K562 (cell line): ENCODE data around the gene SLC34A1. TPM values are rescaled to one million over a fixed set of nuclear protein-coding genes. Genes with fewer than 3 reads are reported as not detected.

ENCODE experiments used
- CREB1 ChIP-seq, 2 experiments: sonication (generic) in 1 of 2; formaldehyde crosslinking in 1 of 2; IDR thresholded peaks; 2 replicates each; pipeline versions ENCODE4 v1.6.1 to v1.8.0; 2012 to 2022; ENCODE audit warnings: inconsistent platforms in 1 of 2, mild to moderate bottlenecking in 1 of 2, missing genetic modification reagents in 1 of 2, moderate library complexity in 1 of 2
- EP300 ChIP-seq: IDR thresholded peaks from 2 replicates; pipeline ENCODE4 v1.6.1; 2012; ENCODE audit warnings: low read length, improper control_type of control experiment
- EP400 ChIP-seq: fragments of 450-650 bp; IDR thresholded peaks from 2 replicates; pipeline ENCODE4 v1.6.1; 2017; ENCODE audit warnings: antibody characterized with exemption, mild to moderate bottlenecking, moderate library complexity
- HLTF ChIP-seq: fragments of 450-650 bp; IDR thresholded peaks from 2 replicates; pipeline ENCODE4 v1.6.1; 2016
- HOMEZ ChIP-seq: fragments of 250-450 bp; sonication (Bioruptor Pico); IDR thresholded peaks from 2 replicates; pipeline ENCODE4 v1.4.0; 2020; ENCODE audit warnings: mild to moderate bottlenecking, moderate library complexity
- JUND ChIP-seq, 2 experiments: IDR thresholded peaks; 2 replicates in 1 of 2; 3 replicates in 1 of 2; pipeline ENCODE4 v1.6.1; 2011; ENCODE audit warnings: borderline replicate concordance in 2 of 2, low read depth in 2 of 2, low read length in 2 of 2, improper control_type of control experiment in 1 of 2, missing biosample characterization in 1 of 2, missing genetic modification characterization in 1 of 2, missing genetic modification reagents in 1 of 2
- MXI1 ChIP-seq: IDR thresholded peaks from 2 replicates; pipeline ENCODE4 v1.6.1; 2011; ENCODE audit warnings: low read depth, mild to moderate bottlenecking, improper control_type of control experiment, low read length
- NONO ChIP-seq, 2 experiments: fragments of 200-400 bp in 1 of 2; fragments of 450-650 bp in 1 of 2; formaldehyde crosslinking in 1 of 2; IDR thresholded peaks; 2 replicates each; pipeline ENCODE4 v1.6.1; 2017; ENCODE audit warnings: low read depth in 2 of 2, mild to moderate bottlenecking in 2 of 2, moderate library complexity in 2 of 2, low read length in 1 of 2
- NR2C1 ChIP-seq, 2 experiments: fragments of 450-650 bp; IDR thresholded peaks; 2 replicates each; pipeline ENCODE4 v1.6.1; 2017; ENCODE audit warnings: mild to moderate bottlenecking in 2 of 2, antibody characterized with exemption in 1 of 2, inconsistent platforms in 1 of 2, missing compliant biosample characterization in 1 of 2, missing genetic modification characterization in 1 of 2
- NR4A1 ChIP-seq, 2 experiments: fragments of 250-450 bp in 1 of 2; fragments of 450-650 bp in 1 of 2; sonication (Bioruptor Pico) in 1 of 2; IDR thresholded peaks; 2 replicates each; pipeline versions ENCODE4 v1.4.0 to v1.6.1; 2016 to 2020; ENCODE audit warnings: mild to moderate bottlenecking in 2 of 2, missing compliant biosample characterization in 1 of 2, missing genetic modification characterization in 1 of 2, moderate library complexity in 1 of 2
- PHB2 ChIP-seq: fragments of 450-650 bp; IDR thresholded peaks from 2 replicates; pipeline ENCODE4 v1.6.1; 2017; ENCODE audit warnings: low read depth
- TAL1 ChIP-seq: fragments of 450-650 bp; IDR thresholded peaks from 2 replicates; pipeline ENCODE4 v1.6.1; 2016; ENCODE audit warnings: mild to moderate bottlenecking
- TEAD4 ChIP-seq, 2 experiments: sonication (generic) in 1 of 2; formaldehyde crosslinking in 1 of 2; IDR thresholded peaks; 2 replicates each; pipeline versions ENCODE4 v1.6.1 to v1.8.0; 2012 to 2022; ENCODE audit warnings: borderline replicate concordance in 1 of 2, inconsistent platforms in 1 of 2, low read length in 1 of 2, mild to moderate bottlenecking in 1 of 2, missing genetic modification reagents in 1 of 2
- TFAM ChIP-seq: fragments of 250-450 bp; sonication (Bioruptor Pico); conservative IDR thresholded peaks from 2 replicates; pipeline ENCODE4 v1.5.0; 2021; ENCODE audit warnings: mild to moderate bottlenecking, moderate library complexity
- TSHZ1 ChIP-seq: fragments of 250-450 bp; sonication (Bioruptor Pico); IDR thresholded peaks from 2 replicates; pipeline ENCODE4 v1.4.0; 2020; ENCODE audit warnings: mild to moderate bottlenecking, moderate library complexity
- XRCC5 ChIP-seq: fragments of 200-400 bp; formaldehyde crosslinking; IDR thresholded peaks from 2 replicates; pipeline ENCODE4 v1.6.1; 2017; ENCODE audit warnings: low read depth, mild to moderate bottlenecking, low read length
- ZBTB8A ChIP-seq: fragments of 450-650 bp; IDR thresholded peaks from 2 replicates; pipeline ENCODE4 v1.6.1; 2018; ENCODE audit warnings: mild to moderate bottlenecking, moderate library complexity; ENCODE audit not compliant: partially characterized antibody
- ZNF140 ChIP-seq: fragments of 250-450 bp; sonication (Bioruptor Pico); IDR thresholded peaks from 2 replicates; pipeline ENCODE4 v1.8.0; 2021; ENCODE audit warnings: moderate library complexity, mild to moderate bottlenecking, inconsistent platforms
- ZNF146 ChIP-seq: IDR thresholded peaks from one replicate; pipeline ENCODE4 v1.6.1; 2018; ENCODE audit warnings: missing compliant biosample characterization; ENCODE audit not compliant: unreplicated experiment
- ZNF174 ChIP-seq: fragments of 250-450 bp; sonication (Bioruptor Pico); IDR thresholded peaks from 2 replicates; pipeline ENCODE4 v1.4.0; 2020; ENCODE audit warnings: mild to moderate bottlenecking
- ZNF175 ChIP-seq: fragments of 200-800 bp; sonication (Bioruptor generic); IDR thresholded peaks from 2 replicates; pipeline ENCODE4 v1.6.1; 2016; ENCODE audit warnings: low read depth, mild to moderate bottlenecking, missing genetic modification characterization, missing compliant biosample characterization
- ZNF586 ChIP-seq: fragments of 450-650 bp; formaldehyde crosslinking; conservative IDR thresholded peaks from 2 replicates; pipeline ENCODE4 v1.4.0; 2020; ENCODE audit warnings: mild to moderate bottlenecking, moderate library complexity
- polyA plus RNA-seq, 8 experiments: library from polyadenylated mRNA; depleted of rRNA in 4 of 8; stranded (reverse) in 5 of 8; unstranded in 3 of 8; fragments of >200 nt; fragmentation: Nextera tagmentation in 2 of 8; fragmentation: Illumina TruSeq in 1 of 8; extraction: Ambion mirVana in 2 of 8; extraction: Trizol in 1 of 8; gene quantifications; 2 replicates each; pipeline versions ENCODE4 v1.2.1 to v1.2.3, GENCODE V29; 2011 to 2014; ENCODE audit warnings: inconsistent platforms in 1 of 8, missing spikeins in 1 of 8
- total RNA-seq, 7 experiments: library from RNA; depleted of rRNA in 6 of 7; stranded (reverse); fragments of >200 nt in 6 of 7; fragmentation: Illumina TruSeq in 2 of 7; extraction: Trizol in 2 of 7; gene quantifications; 2 replicates each; pipeline versions ENCODE4 v1.2.1 to v1.2.3, GENCODE V29; 2011 to 2021; ENCODE audit warnings: low replicate concordance in 1 of 7

SLC34A1 gene
- total and polyA plus RNA-seq, 9 of the 15 experiments (the other 6 are each of a cell fraction or from before 2014, with no cell fraction given), result not detected

GRCh38 chr5:177403792-177404640 lies 19.8 kb downstream of the SLC34A1 start (continued):
- TF ChIP-seq HOMEZ (CRISPR knock-in tag) (no peak), HLTF (no peak), EP300 (no peak; the same call in 1 of the 2 replicates), ZNF586 (CRISPR knock-in tag) (no peak), ZBTB8A (no peak), NR2C1 (IDR thresholded peaks at IDR 0.05) (no peak), NR2C1 (tag; IDR thresholded peaks at IDR 0.05) (no peak), MXI1 (peak; percentile 75; the same call in 1 of the 2 replicates), ZNF175 (CRISPR knock-in tag) (no peak), TAL1 (no peak), TSHZ1 (CRISPR knock-in tag) (no peak), TFAM (CRISPR knock-in tag) (no peak), CREB1 (IDR thresholded peaks at IDR 0.05) (peak; percentile 29; the same call in 1 of the 2 replicates), CREB1 (CRISPR knock-in tag; IDR thresholded peaks at IDR 0.05) (peak; percentile 68; the same call in 1 of the 2 replicates), PHB2 (no peak), JUND (IDR thresholded peaks at IDR 0.05; ENCODE audit: borderline replicate concordance, low read depth, low read length) (peak; percentile 46), JUND (tag; IDR thresholded peaks at IDR 0.05; ENCODE audit: borderline replicate concordance, low read depth, low read length) (peak; percentile 62; the same call in 1 of the 3 replicates), TEAD4 (IDR thresholded peaks at IDR 0.05; ENCODE audit: low read length) (no peak), TEAD4 (CRISPR knock-in tag; IDR thresholded peaks at IDR 0.05; ENCODE audit: borderline replicate concordance) (0 out of 2 replicates have a peak, but pooled peaks have one; percentile 49), ZNF140 (CRISPR knock-in tag) (no peak), NR4A1 (CRISPR knock-in tag; IDR thresholded peaks at IDR 0.05) (no peak), NR4A1 (tag; IDR thresholded peaks at IDR 0.05) (no peak), ZNF174 (CRISPR knock-in tag) (no peak), NONO (IDR thresholded peaks at IDR 0.05; ENCODE audit: low read depth in 2 of 2, low read length in 1 of 2) (peak; percentile 57 to 72; a peak in 3 of 4 replicates), XRCC5 (peak; percentile 89), EP400 (peak; percentile 93), ZNF146 (CRISPR knock-in tag) (no peak)
